ENCODE measurements around the gene CMIP.

The CMIP gene

GRCh38 chr16:81583893-81584631 is 139.5 kb downstream of the CMIP start:
- Histone ChIP-seq H3K4me3 (ENCODE audit: insufficient read depth, low read depth, low read length, poor library complexity, severe bottlenecking) (no peak overlapping the region), H3K9me3 (ENCODE audit: control insufficient read depth, low read length) (no peaks in the 10 kb centered on the region), H3K27me3 (replicated peaks; ENCODE audit: control insufficient read depth, insufficient read depth, low read length, poor library complexity, severe bottlenecking) (no peaks in the 10 kb centered on the region), H3K36me3 (ENCODE audit: control insufficient read depth, insufficient read depth, low read length) (no peaks in the 10 kb centered on the region), H3K4me1 (ENCODE audit: control insufficient read depth, insufficient read depth, low read length, poor library complexity, severe bottlenecking) (no peaks in the 10 kb centered on the region), H3K27ac (ENCODE audit: insufficient read depth, low read length, poor library complexity, severe bottlenecking) (no peak overlapping the region)
- DNase-seq: no peak

- Histone ChIP-seq H3K27ac (ENCODE audit: insufficient read depth, low read length, poor library complexity, severe bottlenecking) (no peak overlapping the region), H3K4me1 (ENCODE audit: control insufficient read depth, insufficient read depth, low read length, poor library complexity, severe bottlenecking) (no peaks in the 10 kb centered on the region), H3K9me3 (ENCODE audit: control insufficient read depth, low read length) (no peaks in the 10 kb centered on the region), H3K4me3 (ENCODE audit: insufficient read depth, low read depth, low read length, poor library complexity, severe bottlenecking) (no peak overlapping the region), H3K36me3 (ENCODE audit: control insufficient read depth, insufficient read depth, low read length) (no peaks in the 10 kb centered on the region), H3K27me3 (replicated peaks; ENCODE audit: control insufficient read depth, insufficient read depth, low read length, poor library complexity, severe bottlenecking) (no peaks in the 10 kb centered on the region)
- DNase-seq: no peak
Measured at GRCh38 chr16:81585785-81586184, 141.2 kb downstream of the CMIP start.

- Histone ChIP-seq H3K4me1 (ENCODE audit: control insufficient read depth, insufficient read depth, low read length, poor library complexity, severe bottlenecking) (no peaks in the 10 kb centered on the region), H3K27ac (ENCODE audit: insufficient read depth, low read length, poor library complexity, severe bottlenecking) (no peak overlapping the region), H3K4me3 (ENCODE audit: insufficient read depth, low read depth, low read length, poor library complexity, severe bottlenecking) (no peak overlapping the region), H3K27me3 (replicated peaks; ENCODE audit: control insufficient read depth, insufficient read depth, low read length, poor library complexity, severe bottlenecking) (no peaks in the 10 kb centered on the region), H3K36me3 (ENCODE audit: control insufficient read depth, insufficient read depth, low read length) (no peaks in the 10 kb centered on the region), H3K9me3 (ENCODE audit: control insufficient read depth, low read length) (no peaks in the 10 kb centered on the region)
- DNase-seq: no peak
Measured at GRCh38 chr16:81586417-81586816, 141.8 kb downstream of the CMIP start.

GRCh38 chr16:81586977-81587625 is 142.5 kb downstream of the CMIP start:
- H3K36me3 ChIP-seq (ENCODE audit: control insufficient read depth, insufficient read depth, low read length): no peaks in the 10 kb centered on the region
- H3K27me3 ChIP-seq (replicated peaks; ENCODE audit: control insufficient read depth, insufficient read depth, low read length, poor library complexity, severe bottlenecking): no peaks in the 10 kb centered on the region
- no peak overlapping the region for H3K27ac ChIP-seq (ENCODE audit: insufficient read depth, low read length, poor library complexity, severe bottlenecking)
- H3K4me1 ChIP-seq (ENCODE audit: control insufficient read depth, insufficient read depth, low read length, poor library complexity, severe bottlenecking): no peaks in the 10 kb centered on the region
- no peaks in the 10 kb centered on the region for H3K9me3 ChIP-seq (ENCODE audit: control insufficient read depth, low read length)
- no peak for DNase-seq
- H3K4me3 ChIP-seq (ENCODE audit: insufficient read depth, low read depth, low read length, poor library complexity, severe bottlenecking): no peak overlapping the region

GRCh38 chr16:81587626-81588160 is 143.1 kb downstream of the CMIP start:
- Histone ChIP-seq H3K36me3 (ENCODE audit: control insufficient read depth, insufficient read depth, low read length) (no peaks in the 10 kb centered on the region), H3K27ac (ENCODE audit: insufficient read depth, low read length, poor library complexity, severe bottlenecking) (no peak overlapping the region), H3K9me3 (ENCODE audit: control insufficient read depth, low read length) (no peaks in the 10 kb centered on the region), H3K27me3 (replicated peaks; ENCODE audit: control insufficient read depth, insufficient read depth, low read length, poor library complexity, severe bottlenecking) (no peaks in the 10 kb centered on the region), H3K4me1 (ENCODE audit: control insufficient read depth, insufficient read depth, low read length, poor library complexity, severe bottlenecking) (no peaks in the 10 kb centered on the region), H3K4me3 (ENCODE audit: insufficient read depth, low read depth, low read length, poor library complexity, severe bottlenecking) (no peak overlapping the region)
- DNase-seq: no peak

GRCh38 chr16:81588326-81589081 is 143.9 kb downstream of the CMIP start:
- H3K4me3 ChIP-seq (ENCODE audit: insufficient read depth, low read depth, low read length, poor library complexity, severe bottlenecking): no peak overlapping the region
- no peaks in the 10 kb centered on the region for H3K9me3 ChIP-seq (ENCODE audit: control insufficient read depth, low read length)
- no peak for DNase-seq
- H3K27me3 ChIP-seq (replicated peaks; ENCODE audit: control insufficient read depth, insufficient read depth, low read length, poor library complexity, severe bottlenecking): no peaks in the 10 kb centered on the region
- H3K27ac ChIP-seq (ENCODE audit: insufficient read depth, low read length, poor library complexity, severe bottlenecking): no peak overlapping the region
- no peaks in the 10 kb centered on the region for H3K36me3 ChIP-seq (ENCODE audit: control insufficient read depth, insufficient read depth, low read length)
- H3K4me1 ChIP-seq (ENCODE audit: control insufficient read depth, insufficient read depth, low read length, poor library complexity, severe bottlenecking): no peaks in the 10 kb centered on the region

- no peak overlapping the region for H3K27ac ChIP-seq (ENCODE audit: insufficient read depth, low read length, poor library complexity, severe bottlenecking)
- H3K9me3 ChIP-seq (ENCODE audit: control insufficient read depth, low read length): no peaks in the 10 kb centered on the region
- no peaks in the 10 kb centered on the region for H3K36me3 ChIP-seq (ENCODE audit: control insufficient read depth, insufficient read depth, low read length)
- no peak for DNase-seq
- H3K4me1 ChIP-seq (ENCODE audit: control insufficient read depth, insufficient read depth, low read length, poor library complexity, severe bottlenecking): no peaks in the 10 kb centered on the region
- no peaks in the 10 kb centered on the region for H3K27me3 ChIP-seq (replicated peaks; ENCODE audit: control insufficient read depth, insufficient read depth, low read length, poor library complexity, severe bottlenecking)
- no peak overlapping the region for H3K4me3 ChIP-seq (ENCODE audit: insufficient read depth, low read depth, low read length, poor library complexity, severe bottlenecking)
Measured at GRCh38 chr16:81589975-81590650, 145.5 kb downstream of the CMIP start.

- H3K4me3 ChIP-seq (ENCODE audit: insufficient read depth, low read depth, low read length, poor library complexity, severe bottlenecking): no peak overlapping the region
- no peaks in the 10 kb centered on the region for H3K27me3 ChIP-seq (replicated peaks; ENCODE audit: control insufficient read depth, insufficient read depth, low read length, poor library complexity, severe bottlenecking)
- H3K27ac ChIP-seq (ENCODE audit: insufficient read depth, low read length, poor library complexity, severe bottlenecking): no peak overlapping the region
- no peak for DNase-seq
- no peaks in the 10 kb centered on the region for H3K9me3 ChIP-seq (ENCODE audit: control insufficient read depth, low read length)
- H3K36me3 ChIP-seq (ENCODE audit: control insufficient read depth, insufficient read depth, low read length): no peaks in the 10 kb centered on the region
- no peaks in the 10 kb centered on the region for H3K4me1 ChIP-seq (ENCODE audit: control insufficient read depth, insufficient read depth, low read length, poor library complexity, severe bottlenecking)
Measured at GRCh38 chr16:81590714-81591544, 146.3 kb downstream of the CMIP start.

- Histone ChIP-seq H3K36me3 (ENCODE audit: control insufficient read depth, insufficient read depth, low read length) (no peaks in the 10 kb centered on the region), H3K27me3 (replicated peaks; ENCODE audit: control insufficient read depth, insufficient read depth, low read length, poor library complexity, severe bottlenecking) (no peaks in the 10 kb centered on the region), H3K4me1 (ENCODE audit: control insufficient read depth, insufficient read depth, low read length, poor library complexity, severe bottlenecking) (no peaks in the 10 kb centered on the region), H3K4me3 (ENCODE audit: insufficient read depth, low read depth, low read length, poor library complexity, severe bottlenecking) (no peak overlapping the region), H3K27ac (ENCODE audit: insufficient read depth, low read length, poor library complexity, severe bottlenecking) (no peak overlapping the region), H3K9me3 (ENCODE audit: control insufficient read depth, low read length) (no peaks in the 10 kb centered on the region)
- no peak for DNase-seq
Measured at GRCh38 chr16:81591545-81591870, 146.9 kb downstream of the CMIP start.

Measured in effector memory CD4-positive, alpha-beta T cell (primary cell).